ENCODE measurements around the gene RBM33.
"Not testable (repeated sequence)": the region's sequence is repeated elsewhere in the genome, so short reads cannot be mapped to it uniquely, and the experiment has no call there.

Gene RBM33, protein sequence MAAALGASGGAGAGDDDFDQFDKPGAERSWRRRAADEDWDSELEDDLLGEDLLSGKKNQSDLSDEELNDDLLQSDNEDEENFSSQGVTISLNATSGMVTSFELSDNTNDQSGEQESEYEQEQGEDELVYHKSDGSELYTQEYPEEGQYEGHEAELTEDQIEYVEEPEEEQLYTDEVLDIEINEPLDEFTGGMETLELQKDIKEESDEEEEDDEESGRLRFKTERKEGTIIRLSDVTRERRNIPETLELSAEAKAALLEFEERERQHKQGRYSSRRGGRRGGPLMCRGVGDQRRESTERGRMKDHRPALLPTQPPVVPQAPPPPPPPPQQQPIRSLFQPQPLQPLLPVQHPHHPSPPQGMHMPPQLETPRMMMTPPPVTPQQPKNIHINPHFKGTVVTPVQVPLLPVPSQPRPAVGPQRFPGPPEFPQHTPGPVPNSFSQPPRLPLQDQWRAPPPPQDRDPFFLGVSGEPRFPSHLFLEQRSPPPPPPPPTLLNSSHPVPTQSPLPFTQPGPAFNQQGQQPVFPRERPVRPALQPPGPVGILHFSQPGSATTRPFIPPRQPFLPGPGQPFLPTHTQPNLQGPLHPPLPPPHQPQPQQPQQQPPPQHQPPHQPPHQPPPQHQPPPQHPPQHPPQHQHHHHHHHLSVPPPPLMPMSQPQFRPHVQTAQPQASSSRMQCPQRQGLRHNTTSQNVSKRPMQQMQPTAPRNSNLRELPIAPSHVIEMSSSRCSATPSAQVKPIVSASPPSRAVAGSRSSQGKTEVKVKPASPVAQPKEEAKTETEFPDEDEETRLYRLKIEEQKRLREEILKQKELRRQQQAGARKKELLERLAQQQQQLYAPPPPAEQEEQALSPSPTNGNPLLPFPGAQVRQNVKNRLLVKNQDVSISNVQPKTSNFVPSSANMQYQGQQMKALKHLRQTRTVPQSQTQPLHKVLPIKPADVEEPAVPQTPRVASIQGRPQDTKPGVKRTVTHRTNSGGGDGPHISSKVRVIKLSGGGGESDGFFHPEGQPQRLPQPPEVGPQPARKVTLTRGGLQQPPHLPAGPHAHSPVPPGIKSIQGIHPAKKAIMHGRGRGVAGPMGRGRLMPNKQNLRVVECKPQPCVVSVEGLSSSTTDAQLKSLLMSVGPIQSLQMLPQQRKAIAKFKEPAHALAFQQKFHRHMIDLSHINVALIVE

DNA sequence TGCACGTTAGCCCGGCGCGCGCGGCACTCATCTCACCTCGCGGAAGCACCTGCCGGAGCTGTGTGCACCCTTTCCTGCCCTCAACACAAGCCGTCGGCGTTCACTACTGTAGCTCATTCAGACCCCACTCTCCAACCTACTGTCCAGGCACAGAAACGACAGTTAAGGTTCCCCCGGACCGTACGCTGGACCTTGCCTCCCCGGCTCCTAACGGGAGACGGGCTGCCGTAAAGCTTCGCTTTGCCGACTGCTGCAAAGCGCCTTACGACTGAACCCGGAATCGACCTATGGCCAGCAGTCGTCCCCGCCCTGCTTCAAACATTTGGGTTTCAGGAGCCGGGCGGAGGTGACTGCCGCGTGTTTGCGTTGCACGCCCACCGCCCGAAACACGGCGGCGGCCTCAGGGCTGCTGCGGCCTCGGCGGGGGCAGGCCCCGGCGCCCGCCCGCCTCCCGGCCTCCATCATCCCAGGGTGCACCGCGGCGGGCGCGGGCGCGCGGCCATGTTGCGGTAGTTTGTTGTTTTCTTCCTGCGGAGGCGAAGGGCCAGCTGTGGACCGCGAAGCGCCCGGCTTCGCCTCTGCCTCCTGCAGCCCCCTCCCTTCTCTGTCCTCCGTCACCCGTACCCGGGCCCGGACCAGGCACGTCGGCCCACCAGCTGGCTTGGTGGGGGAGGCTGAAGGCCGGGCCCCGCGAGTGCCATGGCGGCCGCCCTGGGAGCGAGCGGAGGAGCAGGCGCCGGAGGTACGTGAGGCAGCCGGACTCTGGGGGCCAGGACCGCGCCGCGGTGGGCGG lies at the start of gene RBM33:
Gene RBM33 (plus strand): TSS at position 484 of the 793 bp plus-strand sequence. CDS start 216 bp downstream, at position 700.
- DNase-seq (ENCODE audit: low read depth in 1 of 2, low spot score in 1 of 2), result peak; percentile 69 to 77

DNA sequence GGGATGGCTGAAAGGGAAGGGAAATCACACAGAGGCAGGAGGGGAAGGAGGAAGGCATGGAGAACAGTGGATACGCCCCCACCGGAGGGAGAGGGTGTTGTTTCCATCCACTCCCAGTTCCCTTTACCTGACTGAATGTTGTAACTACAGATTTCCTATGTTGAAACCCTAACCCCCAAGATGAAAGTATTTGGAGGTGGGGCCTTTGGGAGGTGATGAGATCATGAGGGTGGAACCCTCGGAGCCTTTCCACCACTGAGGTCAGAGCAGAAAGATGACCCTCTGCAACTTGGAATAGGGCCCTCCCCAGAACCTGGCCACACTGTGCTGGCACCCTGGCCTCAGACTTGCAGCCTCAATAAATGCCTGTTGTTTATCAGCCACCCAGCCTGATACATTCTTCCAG lies 49.5 kb upstream of the RBM33 start:
- no peak for DNase-seq (ENCODE audit: low read depth in 1 of 2, low spot score in 1 of 2)

DNA sequence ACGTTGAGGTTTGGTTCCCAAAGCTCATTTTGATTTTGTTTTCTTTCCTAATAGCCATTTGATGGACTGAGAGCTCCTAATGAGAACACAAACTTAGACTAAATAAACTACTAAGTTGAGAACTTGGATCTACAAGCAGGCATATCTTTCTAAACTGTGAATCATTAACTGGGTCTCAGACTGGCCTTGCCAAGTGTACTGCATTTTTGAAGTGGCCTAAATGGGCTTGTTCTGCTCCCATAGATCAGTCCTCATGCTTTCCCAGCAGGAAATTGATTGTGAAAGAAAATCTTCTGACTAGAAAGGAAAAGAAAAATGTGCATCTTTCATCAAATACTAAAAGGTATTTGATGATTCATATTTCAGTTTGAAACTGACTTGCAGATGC lies 46.7 kb upstream of the RBM33 start:
- no peak for DNase-seq (ENCODE audit: low read depth in 1 of 2, low spot score in 1 of 2)

DNA sequence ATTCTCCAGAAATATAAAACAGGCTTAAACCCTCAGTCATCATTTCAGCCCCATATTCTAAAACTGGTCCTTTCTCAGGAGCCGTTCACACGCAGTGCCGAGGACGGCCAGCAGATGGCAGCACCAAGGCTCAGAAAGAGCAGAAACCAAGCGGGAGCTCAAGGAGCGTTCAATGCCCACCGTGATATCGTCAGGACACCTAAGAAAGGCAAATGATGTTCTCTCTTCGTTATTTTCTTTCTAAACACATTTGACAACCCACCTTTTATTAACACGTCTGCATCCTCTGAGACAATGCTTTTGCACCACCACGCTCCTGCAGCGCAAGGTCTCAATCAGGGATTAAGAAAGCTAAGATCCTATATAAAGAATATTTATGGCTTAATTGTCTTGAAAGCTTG lies 45.7 kb upstream of the RBM33 start:
- DNase-seq (ENCODE audit: low read depth in 1 of 2, low spot score in 1 of 2), result peak; percentile 76 to 83

DNA sequence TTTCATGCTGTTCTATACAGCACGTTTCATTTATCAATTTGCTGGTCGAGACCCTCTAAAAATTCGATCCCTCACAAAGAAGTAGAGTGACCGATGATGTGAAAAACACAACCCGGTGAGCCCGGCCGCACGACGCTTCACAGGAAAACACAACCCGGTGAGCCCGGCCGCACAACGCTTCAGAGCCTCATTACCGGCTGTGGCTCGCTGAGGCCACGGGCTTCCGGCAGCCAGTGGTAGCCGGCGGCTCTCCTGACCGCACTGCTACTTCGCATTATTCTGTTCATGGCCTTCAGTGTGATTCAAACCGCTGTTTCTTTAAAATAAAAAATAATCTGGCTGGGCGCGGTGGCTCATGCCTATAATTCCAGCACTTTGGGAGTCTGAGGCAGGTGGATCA lies 42.3 kb upstream of the RBM33 start:
- no peak for DNase-seq (ENCODE audit: low read depth in 1 of 2, low spot score in 1 of 2)

DNA sequence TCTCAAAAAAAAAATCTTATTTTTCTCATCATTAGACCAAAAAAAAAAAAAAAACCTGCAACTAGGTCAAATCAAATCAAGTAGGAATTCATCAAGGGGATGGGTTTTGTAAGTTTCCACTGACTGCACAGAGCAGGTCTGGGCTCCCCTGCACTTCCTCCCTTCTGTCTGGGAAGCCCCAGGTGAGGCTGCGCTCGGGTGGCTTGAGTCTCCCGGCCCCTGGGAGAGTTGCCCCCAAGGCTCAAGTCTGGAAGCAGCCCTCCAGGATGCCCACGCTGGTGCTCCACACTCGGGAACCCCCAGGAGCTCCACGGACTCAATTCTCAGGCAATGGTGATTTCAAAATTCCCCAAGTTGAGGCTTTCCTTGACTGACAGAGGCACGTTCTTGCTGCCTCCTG lies 41.7 kb upstream of the RBM33 start:
- no peak for DNase-seq (ENCODE audit: low read depth in 1 of 2, low spot score in 1 of 2)

DNA sequence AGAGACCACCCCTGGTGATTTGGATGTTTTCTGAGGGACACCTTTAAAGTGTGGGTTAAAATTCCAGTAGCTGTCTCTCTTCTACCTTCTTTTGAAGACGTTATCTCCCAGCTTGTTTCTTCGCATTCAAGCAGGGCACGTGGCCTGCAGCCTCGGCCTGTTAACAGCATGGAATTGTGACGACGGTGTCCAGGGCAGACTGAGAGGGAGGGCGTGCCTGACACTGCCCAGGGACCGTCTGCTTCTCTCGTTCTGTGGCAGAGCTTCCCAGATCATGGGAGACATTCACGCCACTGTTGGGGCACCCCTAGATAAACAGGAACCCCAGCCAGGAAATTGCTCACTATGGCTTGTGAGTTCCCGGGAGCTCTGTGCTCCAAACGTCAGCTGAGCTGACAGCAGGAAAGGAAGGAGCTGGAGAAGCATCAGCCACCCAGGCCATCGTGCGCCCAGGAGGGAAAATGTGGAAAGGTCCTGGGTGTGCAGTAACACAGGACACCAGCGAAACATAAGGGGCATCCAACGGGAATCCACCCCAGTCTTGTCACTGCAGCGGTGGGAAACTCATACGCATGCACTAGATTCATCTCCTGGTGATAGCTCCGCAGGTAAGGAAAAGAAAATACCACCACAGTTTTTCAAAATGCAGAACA lies 41.1 kb upstream of the RBM33 start:
- no peak for DNase-seq (ENCODE audit: low read depth in 1 of 2, low spot score in 1 of 2)

DNA sequence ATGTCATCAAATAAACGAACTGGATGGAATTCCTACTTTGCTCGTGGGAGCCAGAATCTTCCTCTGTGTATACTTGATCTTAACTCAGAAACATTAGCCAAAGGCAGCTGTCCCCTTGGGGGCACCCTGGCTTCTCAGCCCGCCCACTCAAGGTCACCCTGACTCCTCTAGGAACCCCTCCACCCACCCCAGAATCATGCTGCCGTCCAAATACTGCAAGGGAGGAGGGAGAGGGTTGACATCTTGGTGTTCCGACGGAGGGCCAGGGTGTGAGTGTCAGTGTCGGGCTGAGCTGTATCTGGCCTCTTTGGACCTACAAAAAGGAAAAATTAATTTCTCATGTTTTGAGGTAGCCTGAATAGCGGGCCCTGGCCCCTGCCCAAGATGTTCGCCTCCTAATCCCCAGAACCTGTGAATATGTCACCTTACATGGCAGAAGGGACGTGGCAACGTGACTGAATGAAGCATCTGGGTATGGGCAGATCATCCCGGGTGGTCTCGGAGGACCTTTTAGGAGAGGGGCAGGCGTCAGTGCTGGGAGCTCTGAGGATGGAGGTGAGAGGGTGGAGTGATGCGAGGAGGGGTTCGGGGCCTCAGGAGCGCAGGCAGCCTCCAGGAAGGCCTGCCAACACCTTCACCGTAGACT lies 40.5 kb upstream of the RBM33 start:
- DNase-seq (ENCODE audit: low read depth in 1 of 2, low spot score in 1 of 2), result no peak

DNA sequence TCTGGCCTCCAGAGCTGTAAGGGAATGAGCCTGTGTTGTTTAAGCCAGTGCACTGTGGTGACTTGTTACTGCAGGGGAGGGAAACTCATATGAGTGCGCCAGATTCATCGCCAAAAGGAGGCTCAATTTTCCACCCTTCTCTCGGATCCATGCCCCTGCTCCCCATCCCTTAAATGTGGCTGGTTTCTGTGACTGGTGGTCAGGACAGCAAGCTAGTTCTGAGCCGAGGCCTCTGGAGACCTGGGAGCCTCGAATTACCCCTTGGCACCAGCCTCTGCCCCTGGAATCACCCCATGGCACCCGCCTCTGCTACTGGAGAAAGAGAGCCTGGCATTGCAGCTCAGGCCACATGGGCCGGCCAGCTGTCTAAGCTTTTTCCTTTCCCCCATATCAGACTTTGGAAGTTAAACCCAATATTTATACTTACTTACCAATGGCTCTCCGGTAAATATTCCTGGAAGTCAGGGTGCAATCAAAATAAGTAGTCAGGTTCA lies 39.9 kb upstream of the RBM33 start:
- DNase-seq (ENCODE audit: low read depth in 1 of 2, low spot score in 1 of 2), result no peak

DNA sequence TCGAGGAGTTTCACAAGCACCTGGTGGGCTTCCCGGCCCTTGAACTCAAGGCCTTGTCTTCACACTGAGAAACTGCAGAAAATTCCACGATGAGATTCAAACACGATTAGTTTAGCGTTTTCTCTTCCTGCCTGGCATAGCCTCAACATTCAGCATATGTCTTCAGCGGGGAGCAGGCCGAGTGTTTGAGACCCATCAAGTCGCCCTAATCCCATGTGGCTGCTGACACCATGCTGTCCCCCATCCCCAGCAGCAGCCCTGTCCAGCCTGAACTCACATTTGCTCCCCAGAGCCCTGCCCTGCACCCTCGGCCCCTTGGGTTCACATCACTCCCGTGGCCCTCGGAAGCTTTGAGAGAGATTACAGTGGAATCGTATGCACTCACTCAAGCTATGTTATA lies 35.3 kb upstream of the RBM33 start:
- no peak for DNase-seq (ENCODE audit: low read depth in 1 of 2, low spot score in 1 of 2)

DNA sequence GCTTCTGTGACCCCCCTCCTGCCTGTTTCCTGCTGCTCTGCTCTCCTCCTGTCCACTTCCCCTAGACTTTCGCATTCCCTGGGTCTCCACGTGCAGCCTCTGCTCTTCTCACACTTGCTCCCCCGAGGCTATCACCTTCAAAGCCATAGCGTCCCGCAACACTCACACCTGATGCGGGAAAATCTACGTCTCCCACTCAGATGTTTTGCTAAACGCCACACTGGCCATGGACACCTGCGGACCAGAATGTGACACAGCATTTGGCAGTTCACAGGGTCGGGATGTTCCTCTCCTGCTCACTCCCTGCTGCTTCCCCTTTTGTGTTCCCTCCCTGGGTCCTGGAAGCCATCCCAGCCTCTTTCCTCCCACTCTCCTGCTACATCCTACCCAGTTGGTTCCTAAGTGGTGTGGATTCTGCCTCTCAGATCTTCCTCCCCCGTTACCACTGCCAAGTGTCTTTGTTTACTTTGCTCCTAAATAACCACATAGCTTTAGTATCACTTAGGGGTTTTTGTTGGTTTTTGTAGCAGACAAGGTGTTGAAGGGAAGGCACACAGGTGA lies 33.7 kb upstream of the RBM33 start:
- no peak for DNase-seq (ENCODE audit: low read depth in 1 of 2, low spot score in 1 of 2)

DNA sequence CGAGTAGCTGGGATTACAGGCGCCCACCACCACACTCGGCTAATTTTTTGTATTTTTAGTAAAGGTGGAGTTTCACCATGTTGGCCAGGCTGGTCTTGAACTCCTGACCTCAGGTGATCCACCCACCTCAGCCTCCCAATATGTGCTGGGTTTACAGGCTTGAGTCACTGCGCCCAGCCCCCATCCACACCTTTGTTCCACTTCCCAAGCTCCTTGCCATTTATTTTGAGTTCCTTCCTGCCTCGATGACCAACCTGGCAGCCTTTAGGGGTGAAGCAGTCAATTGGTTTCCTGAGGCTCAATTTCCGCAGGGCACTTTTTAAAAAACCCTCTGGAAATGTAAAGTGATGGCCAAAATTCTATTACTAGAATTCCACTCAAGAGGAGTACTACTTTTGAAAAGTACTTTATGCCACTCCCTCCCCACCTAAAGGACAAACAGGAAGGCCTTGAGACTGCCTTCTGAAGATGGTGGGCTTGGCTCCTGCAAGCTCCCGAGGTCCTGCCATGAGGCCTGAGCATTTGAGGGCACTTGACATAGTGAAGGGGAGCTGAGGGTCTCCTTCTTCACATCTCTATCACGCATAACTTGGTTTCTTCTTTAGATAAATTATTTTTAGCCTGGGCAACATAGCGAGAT lies 32.5 kb upstream of the RBM33 start:
- no peak for DNase-seq (ENCODE audit: low read depth in 1 of 2, low spot score in 1 of 2)

DNA sequence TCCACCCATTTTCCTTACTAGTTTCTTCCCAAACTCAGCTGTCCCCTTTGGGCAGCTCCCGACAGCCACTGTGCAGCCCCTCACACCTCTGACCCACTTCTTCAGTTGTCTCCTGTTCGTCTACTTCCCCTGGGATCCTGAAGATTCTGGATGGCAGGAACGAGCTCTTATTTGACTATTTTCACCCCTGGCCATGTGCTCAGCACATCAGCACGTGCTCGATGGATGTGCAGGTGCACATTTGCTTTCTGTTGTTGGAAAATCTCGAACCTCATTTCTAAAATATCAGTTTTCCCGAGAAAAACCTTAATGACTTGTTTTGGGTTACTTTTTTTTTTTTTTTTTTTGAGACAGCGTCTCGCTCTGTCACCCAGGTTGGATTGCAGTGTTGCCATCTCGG lies 31.8 kb upstream of the RBM33 start:
- DNase-seq (ENCODE audit: low read depth in 1 of 2, low spot score in 1 of 2), result no peak

DNA sequence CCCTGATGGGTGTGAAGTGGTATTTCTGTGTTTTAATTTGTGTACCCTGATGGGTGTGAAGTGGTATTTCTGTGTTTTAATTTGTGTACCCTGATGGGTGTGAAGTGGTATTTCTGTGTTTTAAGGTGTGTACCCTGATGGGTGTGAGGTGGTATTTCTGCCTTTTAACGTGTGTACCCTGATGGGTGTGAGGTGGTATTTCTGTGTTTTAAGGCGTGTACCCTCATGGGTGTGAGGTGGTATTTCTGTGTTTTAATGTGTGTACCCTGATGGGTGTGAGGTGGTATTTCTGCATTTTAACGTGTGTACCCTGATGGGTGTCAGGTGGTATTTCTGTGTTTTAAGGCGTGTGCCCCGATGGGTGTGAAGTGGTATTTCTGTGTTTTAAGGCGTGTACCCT lies 29.4 kb upstream of the RBM33 start:
- DNase-seq (ENCODE audit: low read depth in 1 of 2, low spot score in 1 of 2), result not testable (repeated sequence)

DNA sequence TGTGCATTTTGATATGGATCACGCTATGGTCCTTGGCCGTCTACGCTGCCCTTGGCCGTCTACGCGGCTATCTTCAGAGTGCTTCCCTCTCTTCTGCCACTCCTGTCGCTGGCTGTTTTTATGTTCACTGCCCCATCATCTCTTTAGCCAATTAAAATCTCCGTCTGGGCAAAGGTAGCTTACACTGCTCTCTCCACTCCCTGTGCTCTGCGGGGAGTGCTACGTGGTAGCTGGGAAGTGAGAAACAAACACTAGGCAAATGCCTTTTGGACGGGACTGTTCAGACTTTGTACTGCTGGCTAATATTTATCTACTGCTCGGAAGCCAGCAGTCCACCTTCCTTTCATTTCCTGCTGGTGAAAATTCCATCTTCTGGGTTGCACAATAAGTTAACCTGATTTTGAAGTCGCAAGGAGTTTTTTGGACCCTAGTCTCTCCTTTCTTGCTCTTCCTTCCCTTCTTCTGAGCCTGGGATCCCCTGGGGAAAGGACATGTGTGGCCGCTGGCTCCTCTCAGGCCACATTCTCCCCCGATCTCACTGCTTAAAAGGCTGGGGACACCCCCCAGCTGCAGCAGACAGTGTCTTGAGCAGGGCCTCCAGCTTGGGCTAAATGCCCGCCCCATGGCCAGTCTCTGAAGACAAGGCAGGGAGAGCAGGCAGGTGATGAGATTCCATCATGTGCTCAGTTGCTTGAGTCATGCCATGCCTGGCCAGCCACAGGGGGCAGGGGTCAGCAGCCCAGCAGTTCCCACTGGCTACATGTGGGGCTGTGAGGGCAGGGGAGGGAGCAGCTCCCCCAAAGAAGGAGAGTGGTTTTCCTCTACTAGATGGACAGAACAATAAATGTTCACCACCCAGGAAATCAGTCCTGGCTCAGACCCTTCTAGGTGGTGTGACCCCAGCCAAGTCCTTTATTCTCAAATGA lies 25.5 kb upstream of the RBM33 start:
- DNase-seq (ENCODE audit: low read depth in 1 of 2, low spot score in 1 of 2), result no peak

DNA sequence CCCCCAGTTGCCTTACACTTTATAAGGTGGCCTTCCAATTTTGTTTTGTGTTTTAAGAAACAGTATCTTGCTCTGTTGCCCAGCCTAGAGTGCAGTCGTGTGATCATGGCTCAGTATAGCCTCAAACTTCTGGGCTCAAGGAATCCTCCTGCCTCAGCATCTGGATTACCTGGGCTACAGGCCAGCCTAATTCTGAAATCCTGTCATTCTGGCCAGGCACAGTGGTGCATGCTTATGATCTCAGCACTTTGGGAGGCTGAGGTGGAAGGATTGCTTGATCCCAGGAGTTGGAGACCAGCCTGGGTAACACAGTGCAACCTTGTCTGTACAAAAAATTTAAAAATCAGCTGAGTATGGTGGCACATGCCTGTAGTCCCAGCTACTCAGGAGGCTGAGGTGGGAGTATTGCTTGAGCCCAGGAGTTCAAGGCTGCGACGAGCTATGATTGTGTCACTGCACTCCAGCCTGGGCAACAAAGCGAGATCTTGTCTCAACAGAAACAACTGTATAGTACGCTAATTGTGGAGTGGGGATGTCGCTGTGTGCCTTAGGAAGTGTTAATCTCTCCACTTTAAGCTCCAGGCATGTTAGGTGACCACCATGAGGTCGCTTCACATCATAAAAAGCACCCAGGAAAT lies 24.7 kb upstream of the RBM33 start:
- no peak for DNase-seq (ENCODE audit: low read depth in 1 of 2, low spot score in 1 of 2)

DNA sequence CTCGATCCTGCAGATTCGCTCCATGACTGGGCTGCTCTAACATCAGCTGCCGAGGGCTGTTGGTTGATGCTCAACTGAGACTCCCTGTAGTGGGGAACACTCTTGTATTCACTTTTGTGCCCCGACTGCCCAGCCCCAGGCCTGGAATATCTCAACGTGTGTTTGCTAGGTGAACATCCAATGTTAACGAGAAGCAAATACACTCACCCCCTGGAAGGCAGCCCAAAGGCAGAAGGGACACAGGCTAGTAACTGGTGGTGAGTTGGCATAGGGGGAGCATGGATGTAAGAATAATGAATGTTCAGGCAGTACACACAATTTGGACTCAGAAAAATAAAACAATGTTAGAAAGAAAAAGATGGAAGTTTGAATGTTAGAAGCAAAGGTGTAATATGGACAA lies 24.0 kb upstream of the RBM33 start:
- DNase-seq (ENCODE audit: low read depth in 1 of 2, low spot score in 1 of 2), result no peak

Data from activated CD4-positive, alpha-beta T cell treated with anti-CD3 and anti-CD28 coated beads, Interleukin-2, amount 50 U/mL, for 24 hours (primary cell).